ENCODE measurements around the gene RNF112. TPM values are rescaled to one million over a fixed set of nuclear protein-coding genes. Genes with fewer than 3 reads are reported as not detected.

RNF112 gene
- total RNA-seq, 4 donors from 2014 or later = 0.44 to 2.5 (median 1.8) TPM

- 84 to 85% methylated on average over 7 to 9 of the region's 9 CpGs for whole genome bisulfite sequencing, 2 donors
Observed at GRCh38 chr17:19385521-19385983, 25.5 kb upstream of the RNF112 start.

DNA sequence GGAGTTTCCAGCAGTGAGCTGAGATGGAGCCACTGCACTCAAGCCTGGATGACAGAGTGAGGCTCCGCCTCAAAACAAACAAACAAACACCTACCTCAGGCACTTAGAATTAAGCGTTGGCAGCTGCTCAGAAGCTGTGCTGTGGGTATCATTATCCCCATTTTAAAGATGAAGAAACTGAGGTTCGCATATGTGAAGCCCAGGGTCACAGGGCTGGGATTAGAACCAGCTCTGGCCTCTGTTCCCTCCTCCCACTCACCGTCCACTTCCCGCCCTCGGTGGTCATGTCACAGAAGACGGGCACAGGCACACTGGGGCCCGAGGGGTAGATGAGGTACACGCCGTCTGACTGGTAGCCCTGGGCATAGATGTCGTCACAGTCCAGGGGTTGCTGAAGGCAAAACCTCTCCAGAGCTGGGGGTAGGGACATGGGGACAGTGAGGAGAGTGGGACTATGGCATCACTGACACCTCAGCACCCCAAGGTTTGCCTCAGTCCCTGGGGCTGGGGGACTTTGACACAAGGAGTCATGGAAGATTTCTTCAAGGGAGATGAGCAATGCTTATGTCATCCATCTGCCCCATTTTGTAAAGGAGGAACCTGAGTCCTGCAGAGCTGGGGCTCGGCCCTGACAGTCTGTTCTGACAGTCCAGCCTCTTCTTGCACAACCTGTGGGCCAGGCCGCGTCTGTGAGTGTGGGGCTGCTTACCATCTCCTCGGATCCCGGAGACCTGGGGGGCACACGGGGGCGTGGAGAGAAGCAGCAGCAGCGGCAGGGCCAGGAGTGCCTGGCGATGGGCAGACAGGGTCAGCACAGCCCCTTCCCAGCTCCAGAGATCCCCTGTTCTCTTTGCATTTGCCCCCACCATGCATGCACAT, 24.7 kb upstream of the RNF112 start:
- H3K9me3 ChIP-seq = no peaks in the 10 kb centered on the region

More at GRCh38 chr17:19385521-19385983, 25.5 kb upstream of the RNF112 start:
- no peaks in the 10 kb centered on the region for H3K9me3 ChIP-seq
- H3K36me3 ChIP-seq = peaks cover 2 to 41% (median 25%) of the 10 kb centered on the region in 3 donors
- TF ChIP-seq CTCF (IDR thresholded peaks at IDR 0.05) (no peak), POLR2A (IDR thresholded peaks at IDR 0.05) (no peak), EP300 (IDR thresholded peaks at IDR 0.05) (no peak)
- H3K4me3 ChIP-seq = peak overlapping the region in 1 of 4 donors; percentile 6
- DNase-seq (ENCODE audit: low spot score in 2 of 2) = no peak
- peaks cover 3 to 97% (median 60%) of the 10 kb centered on the region in 4 donors for H3K4me1 ChIP-seq
- no peaks in the 10 kb centered on the region for H3K27me3 ChIP-seq
- peak overlapping the region; percentile 83 to 97 (median 96) for H3K27ac ChIP-seq

DNA sequence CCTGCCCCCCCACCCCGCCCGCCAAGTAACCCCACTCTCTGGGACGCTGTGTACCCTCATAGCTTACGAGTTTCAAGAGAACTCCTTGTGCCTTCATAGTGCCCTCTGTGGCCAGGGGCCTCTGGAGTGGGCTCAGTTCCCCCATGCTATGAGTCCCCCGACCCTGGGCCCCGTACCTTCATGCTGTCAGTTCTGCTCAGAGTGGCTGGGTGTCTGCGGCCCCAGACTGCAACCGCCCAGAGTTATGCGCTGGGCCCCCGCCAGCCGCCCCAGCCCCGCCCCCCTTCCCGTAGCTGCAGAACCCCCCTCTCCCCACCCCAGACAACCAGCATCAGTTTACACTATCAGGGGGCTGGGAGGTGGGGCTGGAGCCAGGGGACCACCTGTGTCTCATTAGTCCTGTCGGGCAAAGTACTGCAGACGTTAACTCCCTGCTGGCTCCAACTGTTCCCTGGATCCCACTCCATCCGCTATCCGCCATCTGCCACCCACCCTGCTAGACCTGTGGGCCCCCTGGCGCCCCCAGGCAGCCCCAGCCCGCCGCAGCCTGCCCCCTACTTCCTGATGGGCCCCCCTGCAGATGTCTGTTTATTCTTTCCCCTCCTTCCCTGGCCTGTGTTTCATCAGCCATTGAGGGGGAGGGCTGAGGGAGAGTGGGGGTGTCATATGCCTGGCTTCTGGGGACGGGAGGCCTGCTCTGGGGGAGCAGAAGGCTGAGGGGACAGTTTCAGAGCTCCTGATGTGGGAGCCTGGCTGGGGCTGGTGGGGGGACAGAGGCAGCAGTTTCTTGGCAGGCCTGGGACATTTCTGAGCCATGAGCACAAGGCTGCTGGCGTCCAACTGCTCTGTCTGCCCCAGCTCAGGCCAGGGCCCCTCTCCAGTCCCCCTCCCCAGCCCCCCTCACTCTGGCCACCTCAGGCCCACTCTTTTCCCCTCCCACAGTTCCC, 23.8 kb upstream of the RNF112 start, which contains the start of gene MFAP4:
Gene MFAP4, minus strand, starts transcription at position 217 of the 947 bp plus-strand sequence. Its CDS starts 35 bp downstream, at position 182.
- peak; percentile 56 to 65 for DNase-seq (ENCODE audit: low spot score in 2 of 2)
- H3K9me3 ChIP-seq = no peaks in the 10 kb centered on the region
- TF ChIP-seq EP300 (IDR thresholded peaks at IDR 0.05) = peak in 1 of 2 donors; percentile 69
- no peak for TF ChIP-seq POLR2A (IDR thresholded peaks at IDR 0.05)
- H3K4me1 ChIP-seq = peaks cover 3 to 83% (median 60%) of the 10 kb centered on the region in 4 donors
- H3K27ac ChIP-seq = peak within 1 kb of the TSS; percentile 83 to 97 (median 96)
- peaks cover 0 to 24% (median 8%) of the 10 kb centered on the region in 3 donors for H3K36me3 ChIP-seq
- H3K27me3 ChIP-seq = no peaks in the 10 kb centered on the region
- H3K4me3 ChIP-seq = peak within 1 kb of the TSS in 3 of 4 donors; percentile 8 to 32 (median 15)
- WGBS, 2 donors = 0 to 7% methylated on average over 8 to 19 of the region's 22 CpGs

More for the DNA sequence above, 24.7 kb upstream of the RNF112 start:
- H3K27me3 ChIP-seq = no peaks in the 10 kb centered on the region
- peak; percentile 62 to 69 for DNase-seq (ENCODE audit: low spot score in 2 of 2)
- TF ChIP-seq POLR2A (IDR thresholded peaks at IDR 0.05) (no peak), CTCF (IDR thresholded peaks at IDR 0.05) (no peak), EP300 (IDR thresholded peaks at IDR 0.05) (no peak)
- peaks cover 0 to 34% (median 18%) of the 10 kb centered on the region in 3 donors for H3K36me3 ChIP-seq
- WGBS, 2 donors = 31 to 64% methylated on average over 13 to 20 of the region's 20 CpGs
- peak overlapping the region in 1 of 4 donors; percentile 32 for H3K4me3 ChIP-seq
- H3K27ac ChIP-seq = peak overlapping the region; percentile 83 to 97 (median 96)
- H3K4me1 ChIP-seq = peaks cover 3 to 93% (median 60%) of the 10 kb centered on the region in 4 donors

DNA sequence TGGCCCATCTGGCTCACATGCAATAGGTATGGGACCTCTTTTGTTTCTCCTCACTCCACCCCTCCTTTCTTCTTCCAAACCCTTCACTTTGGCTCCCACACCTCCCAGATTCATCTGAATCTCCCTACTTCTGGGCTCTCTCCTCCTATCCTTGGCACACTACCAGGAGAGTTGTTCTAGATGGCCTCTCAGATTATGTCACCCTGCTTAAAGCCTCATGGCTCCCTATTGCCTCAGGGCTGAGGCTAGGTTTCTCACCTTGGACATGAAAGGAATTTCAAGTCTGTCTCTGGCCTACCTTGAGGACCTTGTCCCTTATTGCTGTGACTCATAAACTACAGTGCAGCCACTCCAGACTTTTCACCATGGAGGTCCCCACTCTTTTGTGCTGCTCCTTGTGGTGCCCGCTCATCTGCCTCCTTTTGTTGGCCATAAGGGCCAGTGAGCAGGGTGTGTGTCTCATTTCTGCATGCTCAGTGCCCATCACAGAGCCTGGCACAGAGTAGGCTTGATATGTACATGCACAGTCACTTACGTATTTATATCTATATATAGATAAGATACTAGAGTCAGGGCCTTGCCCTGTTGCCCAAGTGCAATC, 23.0 kb upstream of the RNF112 start:
- Histone ChIP-seq H3K36me3 (peaks cover 0 to 17% (median 3%) of the 10 kb centered on the region in 3 donors), H3K4me3 (no peak overlapping the region), H3K9me3 (no peaks in the 10 kb centered on the region), H3K27me3 (no peaks in the 10 kb centered on the region), H3K27ac (peak overlapping the region; percentile 83 to 97 (median 96)), H3K4me1 (peaks cover 3 to 76% (median 60%) of the 10 kb centered on the region in 4 donors)
- DNase-seq (ENCODE audit: low spot score in 2 of 2) = peak in 1 of 2 donors; percentile 61
- WGBS, 2 donors = 80 to 91% methylated on average over 2 of the region's 2 CpGs
- TF ChIP-seq CTCF (IDR thresholded peaks at IDR 0.05) = no peak
- no peak for TF ChIP-seq POLR2A (IDR thresholded peaks at IDR 0.05)
- no peak for TF ChIP-seq EP300 (IDR thresholded peaks at IDR 0.05)

All from tibial nerve (tissue), 4 donors.